Measurements from ENCODE around the gene SLC24A4. TPM values are rescaled to one million over a fixed set of nuclear protein-coding genes. Genes with fewer than 3 reads are reported as not detected.

SLC24A4 gene
- total and polyA plus RNA-seq, 2 of the 4 experiments (the other 2 are of a cell fraction) = not detected

DNA sequence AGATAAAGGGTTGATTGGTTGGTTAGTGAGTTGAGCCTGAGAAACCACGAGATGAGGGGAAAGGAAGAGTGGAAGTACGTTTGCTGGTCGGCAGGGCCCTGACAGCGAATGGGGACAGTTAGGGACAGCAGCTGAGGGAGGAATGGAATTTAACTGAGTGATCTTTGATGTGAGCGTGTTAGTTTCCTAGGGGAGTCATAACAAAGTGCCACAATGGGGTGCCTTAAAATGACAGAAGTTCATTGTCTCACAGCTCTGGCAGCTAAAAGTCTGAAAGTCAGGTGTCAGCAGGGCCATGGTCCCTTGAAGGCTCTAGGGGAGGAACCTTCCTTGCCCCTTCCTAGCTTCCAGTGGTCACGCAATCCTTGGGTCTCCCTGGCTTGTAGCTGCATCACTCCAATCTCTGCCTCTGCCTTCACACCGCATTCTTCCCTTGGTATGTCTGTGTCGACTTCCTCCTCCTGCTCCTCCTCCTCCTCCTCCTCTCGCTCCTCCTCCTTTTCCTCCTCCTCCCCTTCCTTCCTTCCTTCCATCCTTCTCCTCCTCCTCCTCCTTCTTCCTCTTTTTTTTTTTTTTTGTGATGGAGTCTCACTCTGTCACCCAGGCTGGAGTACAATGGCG is 164.7 kb downstream of the SLC24A4 start:
- in situ Hi-C loops (cut with MboI; ENCODE audit: low sequenced_read_pairs) = no loop called here
- dilution Hi-C loops (cut with HindIII; ENCODE audit: low sequenced_read_pairs, unreplicated experiment) = no loop called here

More for the DNA sequence above, 164.7 kb downstream of the SLC24A4 start:
- no peak overlapping the region for H2AFZ ChIP-seq (replicated peaks; ENCODE audit: low read length, poor library complexity)
- intact Hi-C loops (cut with micrococcal nuclease) = no loop called here
- no peak overlapping the region for H3K4me3 ChIP-seq (ENCODE audit: insufficient read depth, low read depth, low read length)
- H3K9ac ChIP-seq (ENCODE audit: low read depth, low read length) = no peak overlapping the region
- H3K18ac ChIP-seq (ENCODE audit: low read depth, low read length) = no peak overlapping the region
- DNase-seq (no peak), ATAC-seq (ENCODE audit: low read depth) (no peak)
- no peak overlapping the region for H4K8ac ChIP-seq (ENCODE audit: low read depth in 2 of 2, low read length in 2 of 2)
- no peaks in the 10 kb centered on the region for H3K9me3 ChIP-seq (ENCODE audit: control insufficient read depth, insufficient read depth, low read length)
- peaks cover 21% of the 10 kb centered on the region for H3K9me1 ChIP-seq (ENCODE audit: insufficient read depth, low read length)
- no peaks in the 10 kb centered on the region; the same call in 1 of the 2 replicates for H3K27me3 ChIP-seq (ENCODE audit: control insufficient read depth, insufficient read depth, low read length)
- H4K91ac ChIP-seq (ENCODE audit: insufficient read depth, low read depth, low read length) = no peak overlapping the region
- no peak overlapping the region for H4K5ac ChIP-seq (ENCODE audit: low read depth, low read length)
- ChIA-PET POLR2A (ENCODE audit: unreplicated experiment) (no interaction called here), CTCF (interaction anchor here (0.5 kb wide), 1 partner anchor 365 kb away, joined by 5 read pairs; no protein-coding TSS in a partner anchor)
- no peak overlapping the region for H2AK9ac ChIP-seq (replicated peaks; ENCODE audit: low read depth, low read length, poor library complexity)
- 57% methylated on average over 4 of the region's 10 CpGs; no CpG with 5 or more reads in 1 of the 2 experiments for WGBS, 2 experiments (ENCODE audit: extremely low coverage in 2 of 2, insufficient read length in 1 of 2)
- H3K27ac ChIP-seq (ENCODE audit: insufficient read depth, low read length) = no peak overlapping the region
- H3K4ac ChIP-seq (ENCODE audit: low read depth, low read length) = peak overlapping the region; percentile 20
- H3K4me1 ChIP-seq (ENCODE audit: control insufficient read depth, insufficient read depth, low read length) = peaks cover 13% of the 10 kb centered on the region; the same call in 1 of the 2 replicates
- peak overlapping the region; percentile 1; the same call in 1 of the 2 replicates for H2BK120ac ChIP-seq (ENCODE audit: low read depth, low read length)
- H3K36me3 ChIP-seq (ENCODE audit: control insufficient read depth, insufficient read depth, low read length) = no peaks in the 10 kb centered on the region
- H2BK15ac ChIP-seq (ENCODE audit: low read depth, low read length) = no peak overlapping the region
- no peak overlapping the region for H2BK5ac ChIP-seq (ENCODE audit: low read depth, low read length, poor library complexity, severe bottlenecking)
- H3K14ac ChIP-seq (replicated peaks; ENCODE audit: low read depth, low read length) = peak overlapping the region; percentile 71; the same call in 1 of the 2 replicates
- no peak overlapping the region for H3K56ac ChIP-seq (ENCODE audit: extremely low read depth, insufficient read depth, low read length)
- H2BK20ac ChIP-seq (ENCODE audit: low read depth, low read length) = no peak overlapping the region
- no TSS peak for BruUV-seq (replicated peaks)
- H3K79me1 ChIP-seq (ENCODE audit: low read depth in 1 of 2, low read length in 2 of 2) = no peaks in the 10 kb centered on the region
- no peak for TF ChIP-seq CTCF (conservative IDR thresholded peaks at IDR 0.05; ENCODE audit: low read depth, low read length)
- no peak for TF ChIP-seq USF2 (IDR thresholded peaks at IDR 0.05; ENCODE audit: low read depth, low read length)
- no peak for TF ChIP-seq MAZ (IDR thresholded peaks at IDR 0.05; ENCODE audit: borderline replicate concordance, low read depth, low read length)
- TF ChIP-seq FOS (IDR thresholded peaks at IDR 0.05; ENCODE audit: low read depth, low read length) = no peak
- no peak for TF ChIP-seq MAFK (IDR thresholded peaks at IDR 0.05; ENCODE audit: low read depth, low read length)
- TF ChIP-seq CHD1 (IDR thresholded peaks at IDR 0.05; ENCODE audit: low read depth, low read length) = no peak
- TF ChIP-seq BHLHE40 (IDR thresholded peaks at IDR 0.05; ENCODE audit: low read depth, low read length) = no peak
- TF ChIP-seq NFE2L2 (IDR thresholded peaks at IDR 0.05; ENCODE audit: low read depth, low read length) = no peak
- TF ChIP-seq RFX5 (IDR thresholded peaks at IDR 0.05; ENCODE audit: low read depth, low read length) = no peak
- TF ChIP-seq ELK1 (IDR thresholded peaks at IDR 0.05; ENCODE audit: borderline replicate concordance, low read depth, low read length) = no peak
- no peak for TF ChIP-seq MXI1 (IDR thresholded peaks at IDR 0.05; ENCODE audit: borderline replicate concordance, low read depth, low read length)
- TF ChIP-seq RCOR1 (IDR thresholded peaks at IDR 0.05; ENCODE audit: insufficient replicate concordance, low read length) = no peak
- TF ChIP-seq RAD21 (IDR thresholded peaks at IDR 0.05; ENCODE audit: low read length) = no peak
- TF ChIP-seq CEBPB (IDR thresholded peaks at IDR 0.05; ENCODE audit: low read depth, low read length) = no peak
- no peak for TF ChIP-seq POLR2A (IDR thresholded peaks at IDR 0.05; ENCODE audit: low read depth, low read length)
- H3K23ac ChIP-seq (ENCODE audit: low read depth, low read length) = no peak overlapping the region
- 0 out of 2 replicates have a peak overlapping the region, but pooled peaks have one; percentile 44 for H2AK5ac ChIP-seq (ENCODE audit: low read depth, low read length)
- no peak overlapping the region for H3K4me2 ChIP-seq (ENCODE audit: low read depth, low read length)
- no peaks in the 10 kb centered on the region for H4K20me1 ChIP-seq (ENCODE audit: insufficient read depth, low read length)

Measured in IMR-90 (cell line).